ENCODE measurements around the gene KHNYN.

Gene KHNYN

GRCh38 chr14:24422694-24423601 lies 6.8 kb upstream of the KHNYN start:
- in situ Hi-C loops (cut with HindIII; ENCODE audit: low sequenced_read_pairs): no loop called here
- no peak overlapping the region for H3K4me3 ChIP-seq (ENCODE audit: low read depth, low read length)
- DNase-seq (ENCODE audit: low read depth, low spot score): no peak
- TF ChIP-seq, protein P1, sequence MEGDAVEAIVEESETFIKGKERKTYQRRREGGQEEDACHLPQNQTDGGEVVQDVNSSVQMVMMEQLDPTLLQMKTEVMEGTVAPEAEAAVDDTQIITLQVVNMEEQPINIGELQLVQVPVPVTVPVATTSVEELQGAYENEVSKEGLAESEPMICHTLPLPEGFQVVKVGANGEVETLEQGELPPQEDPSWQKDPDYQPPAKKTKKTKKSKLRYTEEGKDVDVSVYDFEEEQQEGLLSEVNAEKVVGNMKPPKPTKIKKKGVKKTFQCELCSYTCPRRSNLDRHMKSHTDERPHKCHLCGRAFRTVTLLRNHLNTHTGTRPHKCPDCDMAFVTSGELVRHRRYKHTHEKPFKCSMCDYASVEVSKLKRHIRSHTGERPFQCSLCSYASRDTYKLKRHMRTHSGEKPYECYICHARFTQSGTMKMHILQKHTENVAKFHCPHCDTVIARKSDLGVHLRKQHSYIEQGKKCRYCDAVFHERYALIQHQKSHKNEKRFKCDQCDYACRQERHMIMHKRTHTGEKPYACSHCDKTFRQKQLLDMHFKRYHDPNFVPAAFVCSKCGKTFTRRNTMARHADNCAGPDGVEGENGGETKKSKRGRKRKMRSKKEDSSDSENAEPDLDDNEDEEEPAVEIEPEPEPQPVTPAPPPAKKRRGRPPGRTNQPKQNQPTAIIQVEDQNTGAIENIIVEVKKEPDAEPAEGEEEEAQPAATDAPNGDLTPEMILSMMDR (IDR thresholded peaks at IDR 0.05; ENCODE audit: low read depth, low read length): no peak

DNA sequence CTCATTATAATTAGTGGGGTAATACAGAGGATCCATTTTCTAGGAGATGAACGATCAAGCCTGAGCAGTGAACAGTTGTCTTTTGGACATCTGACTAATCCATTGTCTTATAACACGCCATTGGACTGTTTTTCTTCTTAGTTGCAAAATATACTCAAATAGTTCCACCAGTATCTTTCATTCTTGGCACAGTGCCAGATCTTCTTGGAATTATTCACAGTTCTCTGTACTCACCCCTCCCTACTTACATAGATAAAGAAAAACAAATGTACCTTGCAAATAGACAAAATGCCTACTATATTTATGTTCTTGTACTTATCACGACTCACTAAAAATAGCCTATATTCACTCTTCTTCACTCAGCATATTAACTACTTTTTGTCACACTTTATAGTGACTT lies 4.0 kb upstream of the KHNYN start:
- DNase-seq (ENCODE audit: low read depth, low spot score): peak; percentile 74
- H3K4me3 ChIP-seq (ENCODE audit: low read depth, low read length): no peak overlapping the region
- TF ChIP-seq, protein P1 (IDR thresholded peaks at IDR 0.05; ENCODE audit: low read depth, low read length): no peak
- in situ Hi-C loops (cut with HindIII; ENCODE audit: low sequenced_read_pairs): no loop called here

DNA sequence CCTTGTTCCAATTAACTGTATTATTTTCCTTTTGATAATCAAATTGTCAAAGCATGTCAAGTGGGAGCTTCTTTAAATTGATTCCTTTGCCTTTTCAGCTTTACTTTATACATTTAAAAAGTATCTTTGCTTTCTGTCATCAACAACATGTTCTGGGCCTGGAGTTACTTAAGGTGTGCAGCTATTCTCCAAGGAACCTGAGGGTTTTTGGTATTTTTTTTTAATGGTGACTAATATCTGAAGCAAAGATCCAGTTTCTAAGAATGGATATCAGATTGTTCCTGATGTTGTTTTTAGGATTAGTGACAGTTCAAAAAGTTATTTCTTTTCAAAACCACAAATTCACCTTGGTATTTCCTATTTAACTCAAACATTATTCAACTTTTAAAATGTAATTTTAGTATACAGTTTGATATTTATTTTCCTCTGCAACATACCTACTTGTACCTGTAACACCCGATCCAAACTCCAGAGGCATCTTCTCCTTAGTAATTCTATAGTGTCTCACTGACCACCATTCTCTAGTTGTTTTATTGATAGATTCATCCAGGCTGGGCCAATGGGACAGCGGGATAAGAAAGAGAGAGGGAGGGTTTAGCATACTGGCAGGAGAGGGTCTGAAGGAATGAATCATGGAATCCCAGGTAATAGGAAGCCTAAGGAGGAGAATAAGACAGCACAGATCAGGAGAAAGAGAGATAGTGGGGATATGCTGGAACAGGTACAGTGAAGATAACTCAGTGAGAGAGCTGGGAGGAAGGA lies 3.4 kb upstream of the KHNYN start:
- TF ChIP-seq, protein P1 (IDR thresholded peaks at IDR 0.05; ENCODE audit: low read depth, low read length): no peak

GRCh38 chr14:24426912-24427536 lies 2.7 kb upstream of the KHNYN start:
- in situ Hi-C loops (cut with HindIII; ENCODE audit: low sequenced_read_pairs): no loop called here
- DNase-seq (ENCODE audit: low read depth, low spot score): no peak
- H3K4me3 ChIP-seq (ENCODE audit: low read depth, low read length): no peak overlapping the region
- TF ChIP-seq, protein P1 (IDR thresholded peaks at IDR 0.05; ENCODE audit: low read depth, low read length): no peak

More for the DNA sequence above, 3.4 kb upstream of the KHNYN start:
- H3K4me3 ChIP-seq (ENCODE audit: low read depth, low read length): no peak overlapping the region
- in situ Hi-C loops (cut with HindIII; ENCODE audit: low sequenced_read_pairs): no loop called here
- DNase-seq (ENCODE audit: low read depth, low spot score): no peak

- TF ChIP-seq, protein P1 (IDR thresholded peaks at IDR 0.05; ENCODE audit: low read depth, low read length): no peak
- in situ Hi-C loops (cut with HindIII; ENCODE audit: low sequenced_read_pairs): no loop called here
- H3K4me3 ChIP-seq (ENCODE audit: low read depth, low read length): no peak overlapping the region
- DNase-seq (ENCODE audit: low read depth, low spot score): no peak
Observed at GRCh38 chr14:24427537-24428508, 1.9 kb upstream of the KHNYN start.
